ENCODE measurements around the gene KIF1B.

- TF ChIP-seq CTCF (IDR thresholded peaks at IDR 0.05 in 8 of 11, conservative IDR thresholded peaks at IDR 0.05 in 3 of 11), result no peak
- TF ChIP-seq POLR2AphosphoS5 (IDR thresholded peaks at IDR 0.05), result no peak
- no peak for TF ChIP-seq POLR2A (IDR thresholded peaks at IDR 0.05)
Measured at GRCh38 chr1:10309243-10310011, 99.1 kb downstream of the KIF1B start.
